ENCODE data around the gene FAM227B.

FAM227B gene

GRCh38 chr15:49286649-49287404 is 333.8 kb downstream of the FAM227B start:
- no peak for DNase-seq

- DNase-seq = no peak
Observed at GRCh38 chr15:49282366-49282765, 338.3 kb downstream of the FAM227B start.

- no peak for DNase-seq
Observed at GRCh38 chr15:49279521-49280456, 340.8 kb downstream of the FAM227B start.

GRCh38 chr15:49278751-49279150 is 341.9 kb downstream of the FAM227B start:
- no peak for DNase-seq

All from SW 1271 (cell line).